ELR (cell line): ENCODE results near the gene EDARADD.
"Not testable (repeated sequence)": the region's sequence is repeated elsewhere in the genome, so short reads cannot be mapped to it uniquely, and the experiment has no call there.

Source experiments
- DNase-seq: peaks from one replicate; pipeline ENCODE4 v3.0.0-alpha.2; 2015; ENCODE audit warnings: low read depth

EDARADD gene

GRCh38 chr1:236438614-236439013 lies 44.5 kb downstream of the EDARADD start:
- no peak for DNase-seq

GRCh38 chr1:236440373-236440772 lies 46.3 kb downstream of the EDARADD start:
- DNase-seq: no peak

- DNase-seq: no peak
Measured at GRCh38 chr1:236450779-236451178, 56.7 kb downstream of the EDARADD start.

GRCh38 chr1:236451796-236452373 lies 57.8 kb downstream of the EDARADD start:
- peak; percentile 43 for DNase-seq

- DNase-seq: no peak
Measured at GRCh38 chr1:236455243-236455642, 61.2 kb downstream of the EDARADD start.

GRCh38 chr1:236457775-236458174 lies 63.7 kb downstream of the EDARADD start:
- DNase-seq: no peak

- DNase-seq: no peak
Measured at GRCh38 chr1:236458996-236459395, 64.9 kb downstream of the EDARADD start.

- DNase-seq: no peak
Measured at GRCh38 chr1:236460103-236460502, 66.0 kb downstream of the EDARADD start.

- not testable (repeated sequence) for DNase-seq
Measured at GRCh38 chr1:236464197-236464596, 70.1 kb downstream of the EDARADD start.

- DNase-seq: no peak
Measured at GRCh38 chr1:236465231-236465958, 71.3 kb downstream of the EDARADD start.

GRCh38 chr1:236465959-236466303 lies 71.8 kb downstream of the EDARADD start:
- no peak for DNase-seq

- DNase-seq: no peak
Measured at GRCh38 chr1:236467327-236467641, 73.2 kb downstream of the EDARADD start.

GRCh38 chr1:236468625-236469024 lies 74.5 kb downstream of the EDARADD start:
- no peak for DNase-seq

GRCh38 chr1:236469466-236469865 lies 75.4 kb downstream of the EDARADD start:
- DNase-seq: no peak

GRCh38 chr1:236471096-236471495 lies 77.0 kb downstream of the EDARADD start:
- DNase-seq: no peak

GRCh38 chr1:236471653-236472052 lies 77.6 kb downstream of the EDARADD start:
- no peak for DNase-seq

- no peak for DNase-seq
Measured at GRCh38 chr1:236472850-236473788, 79.0 kb downstream of the EDARADD start.

- no peak for DNase-seq
Measured at GRCh38 chr1:236476019-236476418, 81.9 kb downstream of the EDARADD start.

- no peak for DNase-seq
Measured at GRCh38 chr1:236480758-236481436, 86.8 kb downstream of the EDARADD start.

- DNase-seq: no peak
Measured at GRCh38 chr1:236484310-236484971, 90.4 kb downstream of the EDARADD start.

- no peak for DNase-seq
Measured at GRCh38 chr1:236486356-236487002, 92.4 kb downstream of the EDARADD start.
